Pancreas (tissue), 10 donors: ENCODE results near the gene HTR6. TPM values are rescaled to one million over a fixed set of nuclear protein-coding genes. Genes with fewer than 3 reads are reported as not detected.

Experiments
- ATAC-seq, 4 donors: fragments of 200-7000 bp; cut with Tn5 transposase; one replicate each; pipeline versions ENCODE4 v1.8.0 to v1.9.1; 2020; ENCODE audit warnings: mild to moderate bottlenecking in 4 of 4, moderate library complexity in 4 of 4
- DNase-seq, 6 donors: peaks; one replicate each; pipeline ENCODE4 v3.0.0-alpha.2; 2020
- FAIRE-seq: peaks from 2 replicates; lab custom pipeline; 2012; peaks lifted over from hg19 to GRCh38; lab: Jason Lieb, UNC
- H3K27ac ChIP-seq, 4 donors: fragments of 200-600 bp; sonication (generic); 1 replicate in 3 of 4; 2 replicates in 1 of 4; pipeline versions ENCODE4 v1.5.0 to v1.8.0; 2020
- H3K27me3 ChIP-seq, 4 donors: fragments of 200-600 bp; one replicate each; pipeline ENCODE4 v1.8.0; 2021
- H3K36me3 ChIP-seq, 3 donors: fragments of 200-600 bp; sonication (generic) in 1 of 3; one replicate each; pipeline versions ENCODE4 v1.5.0 to v1.8.0; 2020 to 2021
- H3K4me1 ChIP-seq, 3 donors: fragments of 200-600 bp; one replicate each; pipeline ENCODE4 v1.8.0; 2021
- H3K4me3 ChIP-seq, 4 donors: fragments of 200-600 bp; sonication (generic) in 2 of 4; one replicate each; pipeline versions ENCODE4 v1.5.0 to v1.8.0; 2020 to 2021
- H3K9me3 ChIP-seq, 4 donors: fragments of 200-600 bp; one replicate each; pipeline ENCODE4 v1.8.0; 2021
- WGBS, 2 donors: extraction: QIAGEN DNeasy Blood & Tissue Kit; methylation state at CpG; one replicate each; pipeline ENCODE4 v1.1.7; 2013; 5-methylcytosine and 5-hydroxymethylcytosine counted together
- intact Hi-C, 3 donors: fragments of 100-400 bp; cut with DNase I; formaldehyde crosslinking; loops; one replicate each; pipeline versions ENCODE4 v1.11.1 to v1.14.2; 2022
- polyA plus RNA-seq, 2 donors: library from polyadenylated mRNA; stranded (reverse); fragments of 200-250 nt; gene quantifications; one replicate each; pipeline ENCODE4 v1.2.3, GENCODE V29; 2013
- total RNA-seq, 6 donors: library from RNA; stranded (reverse); fragmentation: NEBNext Ultra II Directional in 4 of 6; extraction: Animal tissue kit (Norgen Biotek cat#: 25700) in 4 of 6; gene quantifications; one replicate each; pipeline versions ENCODE4 v1.2.1 to v1.2.4, GENCODE V29; 2021 to 2023
- TF ChIP-seq, protein P1 (sequence below), 4 donors: fragments of 200-600 bp; sonication (generic) in 3 of 4; IDR thresholded peaks; one replicate each; pipeline versions ENCODE4 v1.5.0 to v1.8.0; 2021; ENCODE audit warnings: antibody characterized with exemption in 4 of 4
- donor health status: healthy with polysubstance abuse.
- donor health status: DM: no; HTN: no; CAD: no; lungs with moderate emphysema.
- donor health status: DM: no; HTN: no; CAD: no.
- donor health status: control.
- donor health status: control.
- donor health status: Bipolar disorder and iron deficiency.
- donor health status: DM: yes; HTN: yes; CAD: no.
- donor health status: DM: no; HTN: no; CAD: no.
- donor health status: DM: no; HTN: no; CAD: no.
- donor health status: DM: yes; HTN: yes; CAD: no.

Gene HTR6
- total and polyA plus RNA-seq, 8 donors, result not detected

DNA sequence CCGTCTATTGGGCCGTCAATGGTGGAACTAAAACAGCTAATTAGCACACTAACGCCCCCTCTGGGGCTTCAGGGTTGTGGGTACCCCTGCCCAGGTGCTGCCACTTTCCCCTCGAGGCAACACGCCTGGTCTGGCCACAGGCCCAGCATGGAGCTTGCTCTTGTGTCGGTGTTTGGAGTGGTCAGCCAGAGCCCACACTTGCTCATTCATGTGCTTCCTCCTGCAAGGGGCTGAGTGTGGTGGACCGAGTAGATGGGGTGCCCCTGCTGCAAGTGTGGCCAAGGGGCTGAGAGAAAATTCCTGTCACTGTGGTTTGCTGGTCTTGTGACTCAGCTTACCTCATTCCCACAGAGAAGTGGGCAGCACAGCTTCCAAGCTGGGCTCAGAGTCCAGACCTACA lies 25.7 kb downstream of the HTR6 start:
- peak in 1 of 6 donors; percentile 19 for DNase-seq
- WGBS, 2 donors, result 88 to 89% methylated on average over 7 of the region's 7 CpGs
- TF ChIP-seq, protein P1, sequence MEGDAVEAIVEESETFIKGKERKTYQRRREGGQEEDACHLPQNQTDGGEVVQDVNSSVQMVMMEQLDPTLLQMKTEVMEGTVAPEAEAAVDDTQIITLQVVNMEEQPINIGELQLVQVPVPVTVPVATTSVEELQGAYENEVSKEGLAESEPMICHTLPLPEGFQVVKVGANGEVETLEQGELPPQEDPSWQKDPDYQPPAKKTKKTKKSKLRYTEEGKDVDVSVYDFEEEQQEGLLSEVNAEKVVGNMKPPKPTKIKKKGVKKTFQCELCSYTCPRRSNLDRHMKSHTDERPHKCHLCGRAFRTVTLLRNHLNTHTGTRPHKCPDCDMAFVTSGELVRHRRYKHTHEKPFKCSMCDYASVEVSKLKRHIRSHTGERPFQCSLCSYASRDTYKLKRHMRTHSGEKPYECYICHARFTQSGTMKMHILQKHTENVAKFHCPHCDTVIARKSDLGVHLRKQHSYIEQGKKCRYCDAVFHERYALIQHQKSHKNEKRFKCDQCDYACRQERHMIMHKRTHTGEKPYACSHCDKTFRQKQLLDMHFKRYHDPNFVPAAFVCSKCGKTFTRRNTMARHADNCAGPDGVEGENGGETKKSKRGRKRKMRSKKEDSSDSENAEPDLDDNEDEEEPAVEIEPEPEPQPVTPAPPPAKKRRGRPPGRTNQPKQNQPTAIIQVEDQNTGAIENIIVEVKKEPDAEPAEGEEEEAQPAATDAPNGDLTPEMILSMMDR (IDR thresholded peaks at IDR 0.05), result no peak
- Histone ChIP-seq H3K27ac (no peak overlapping the region), H3K4me1 (no peaks in the 10 kb centered on the region), H3K4me3 (no peak overlapping the region), H3K36me3 (peaks cover 0 to 10% (median 0%) of the 10 kb centered on the region in 3 donors), H3K9me3 (no peaks in the 10 kb centered on the region), H3K27me3 (no peaks in the 10 kb centered on the region)
- FAIRE-seq, result no peak
- ATAC-seq, result no peak
- intact Hi-C loops, result no loop called here

DNA sequence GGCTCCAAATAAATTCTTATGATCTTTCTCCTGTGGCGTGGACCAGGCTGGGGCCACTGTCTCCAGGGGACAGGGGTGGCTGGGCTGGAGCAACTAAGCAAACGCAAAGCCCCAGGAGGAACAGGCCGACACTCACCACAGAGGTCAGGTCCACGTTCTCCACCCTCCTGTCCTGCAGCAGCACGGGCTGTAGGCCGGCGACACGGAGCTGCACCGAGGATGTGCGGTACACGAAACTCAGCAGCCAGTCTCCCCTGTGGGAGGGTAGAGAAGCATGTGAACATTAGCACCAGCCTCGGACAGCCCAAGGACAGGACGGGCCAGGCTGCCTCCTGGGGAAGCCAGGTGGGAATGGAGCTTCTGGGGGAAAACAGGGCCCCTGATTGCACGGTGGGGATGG lies 29.6 kb downstream of the HTR6 start:
- TF ChIP-seq, protein P1 (IDR thresholded peaks at IDR 0.05), result no peak
- peaks cover 0 to 10% (median 0%) of the 10 kb centered on the region in 3 donors for H3K36me3 ChIP-seq
- no peak for ATAC-seq
- no peak overlapping the region for H3K4me3 ChIP-seq
- H3K27ac ChIP-seq, result no peak overlapping the region
- intact Hi-C loops, result no loop called here
- H3K4me1 ChIP-seq, result no peaks in the 10 kb centered on the region
- WGBS, 2 donors, result 83% methylated on average over 14 of the region's 14 CpGs
- FAIRE-seq, result no peak
- no peaks in the 10 kb centered on the region for H3K27me3 ChIP-seq
- no peaks in the 10 kb centered on the region for H3K9me3 ChIP-seq
- DNase-seq, result no peak

DNA sequence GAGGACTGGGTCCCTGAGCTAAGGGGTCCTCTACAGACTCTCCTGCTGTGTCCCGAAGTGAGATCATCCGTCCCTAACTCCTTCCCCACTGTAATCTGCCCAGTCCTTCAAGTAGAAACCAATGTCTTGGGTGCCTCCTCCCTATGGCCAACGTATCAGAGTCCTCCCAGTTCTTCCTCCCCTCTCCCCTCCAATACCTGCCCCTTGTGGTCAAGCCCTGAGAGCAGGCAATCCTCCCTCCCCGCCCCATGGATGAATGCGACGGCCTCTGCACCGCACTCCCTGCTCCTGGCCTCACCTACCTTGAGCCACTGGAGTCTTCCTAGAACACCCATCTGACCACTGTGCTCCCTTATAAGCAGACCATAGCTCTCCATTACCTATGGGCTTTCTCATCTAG lies 31.1 kb downstream of the HTR6 start:
- Histone ChIP-seq H3K36me3 (peaks cover 0 to 10% (median 0%) of the 10 kb centered on the region in 3 donors), H3K27ac (no peak overlapping the region), H3K4me1 (no peaks in the 10 kb centered on the region), H3K27me3 (no peaks in the 10 kb centered on the region), H3K9me3 (no peaks in the 10 kb centered on the region), H3K4me3 (no peak overlapping the region)
- ATAC-seq, result no peak
- no peak for FAIRE-seq
- no peak for DNase-seq
- TF ChIP-seq, protein P1 (IDR thresholded peaks at IDR 0.05), result no peak
- intact Hi-C loops, result no loop called here
- 95% methylated on average over 7 of the region's 7 CpGs for WGBS, 2 donors

DNA sequence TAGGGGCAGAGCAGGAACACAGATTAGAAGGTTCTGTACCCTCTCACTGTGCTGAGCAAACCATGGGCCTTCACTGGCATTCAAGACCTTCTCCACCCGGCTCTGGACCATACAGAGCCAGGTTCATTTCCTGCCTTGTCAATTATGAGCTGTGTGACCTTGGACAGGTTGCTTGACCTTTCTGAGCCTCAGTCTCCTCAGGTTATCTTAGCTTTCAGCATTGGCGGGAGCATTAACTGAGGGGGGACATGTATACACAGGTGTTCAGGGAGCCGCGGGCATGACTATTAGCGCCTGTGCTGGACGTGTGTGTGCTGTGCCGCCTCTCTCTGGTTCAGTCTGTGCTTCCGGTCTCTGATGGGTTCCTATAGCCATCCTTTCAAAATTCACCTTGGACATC lies 32.1 kb downstream of the HTR6 start:
- DNase-seq, result no peak
- no peak overlapping the region for H3K27ac ChIP-seq
- TF ChIP-seq, protein P1 (IDR thresholded peaks at IDR 0.05), result no peak
- H3K9me3 ChIP-seq, result no peaks in the 10 kb centered on the region
- no peak for ATAC-seq
- no peak overlapping the region for H3K4me3 ChIP-seq
- H3K4me1 ChIP-seq, result no peaks in the 10 kb centered on the region
- no peaks in the 10 kb centered on the region for H3K27me3 ChIP-seq
- no peak for FAIRE-seq
- intact Hi-C loops, result no loop called here
- peaks cover 0 to 17% (median 0%) of the 10 kb centered on the region in 3 donors for H3K36me3 ChIP-seq
- WGBS, 2 donors, result 89 to 93% methylated on average over 8 of the region's 8 CpGs

DNA sequence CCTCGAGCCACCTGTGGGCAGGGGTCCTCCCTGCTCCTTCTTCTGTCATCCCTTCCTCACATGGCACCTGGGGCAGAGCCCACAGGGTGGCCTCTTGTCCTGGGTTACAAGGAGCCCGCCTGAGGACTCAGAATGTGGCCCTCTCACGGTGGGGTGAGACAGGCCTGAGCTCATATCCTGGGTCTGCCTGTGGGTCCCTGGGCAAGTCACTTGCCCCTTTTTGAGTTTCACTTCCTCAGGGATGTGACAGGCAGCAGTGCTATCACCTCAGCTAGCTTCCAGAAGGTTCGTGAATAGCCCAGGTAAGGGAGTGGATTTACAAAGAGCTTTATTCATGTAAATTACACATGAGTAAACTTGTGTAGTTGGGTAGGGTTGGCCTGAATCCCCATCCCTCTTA lies 33.5 kb downstream of the HTR6 start:
- H3K4me1 ChIP-seq, result no peaks in the 10 kb centered on the region
- no peak overlapping the region for H3K27ac ChIP-seq
- peaks cover 0 to 17% (median 0%) of the 10 kb centered on the region in 3 donors for H3K36me3 ChIP-seq
- TF ChIP-seq, protein P1 (IDR thresholded peaks at IDR 0.05), result no peak
- no peak for ATAC-seq
- no peak for DNase-seq
- FAIRE-seq, result no peak
- no peaks in the 10 kb centered on the region for H3K9me3 ChIP-seq
- intact Hi-C loops, result no loop called here
- WGBS, 2 donors, result 94 to 97% methylated on average over 4 of the region's 4 CpGs
- H3K4me3 ChIP-seq, result no peak overlapping the region
- no peaks in the 10 kb centered on the region for H3K27me3 ChIP-seq
